HG02759 (cell line): Measurements from ENCODE around the gene MANF.
"Not testable (repeated sequence)": the region's sequence is repeated elsewhere in the genome, so short reads cannot be mapped to it uniquely, and the experiment has no call there.

Source experiments
- ATAC-seq: cut with Tn5 transposase; IDR thresholded peaks from one replicate; pipeline ENCODE4 v1.9.1; 2021; ENCODE audit warnings: mild to moderate bottlenecking, moderate library complexity; ENCODE audit not compliant: unreplicated experiment

The MANF gene

DNA sequence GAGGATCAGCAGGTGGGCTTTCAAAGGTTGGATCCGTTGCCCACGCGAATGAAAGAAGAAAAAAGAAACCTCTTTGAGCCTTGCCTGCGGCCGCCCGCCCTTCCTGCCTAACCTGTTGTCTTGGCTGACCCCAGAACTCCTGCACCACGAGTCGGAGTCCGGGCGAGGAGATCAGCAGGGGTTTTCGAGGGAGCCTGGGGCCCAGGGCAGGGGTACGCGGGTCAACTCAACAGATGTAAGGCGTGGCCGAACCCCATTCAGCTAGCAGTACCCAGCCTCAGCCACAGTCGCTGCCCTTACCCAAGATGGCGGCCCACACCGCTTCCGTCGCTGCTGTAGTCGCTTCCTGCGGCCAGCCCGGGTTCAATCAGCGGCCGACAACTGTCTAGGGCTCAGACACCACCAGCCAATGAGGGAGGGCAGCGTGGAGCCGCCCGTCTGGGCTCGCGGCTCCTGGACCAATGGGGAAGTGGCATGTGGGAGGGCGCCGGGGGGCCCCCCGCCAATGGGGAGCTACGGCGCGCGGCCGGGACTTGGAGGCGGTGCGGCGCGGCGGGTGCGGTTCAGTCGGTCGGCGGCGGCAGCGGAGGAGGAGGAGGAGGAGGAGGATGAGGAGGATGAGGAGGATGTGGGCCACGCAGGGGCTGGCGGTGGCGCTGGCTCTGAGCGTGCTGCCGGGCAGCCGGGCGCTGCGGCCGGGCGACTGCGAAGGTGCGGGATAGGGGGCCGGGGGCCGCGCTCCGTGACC, at the start of gene MANF:
MANF (plus strand) TSS at position 566 of the 748 bp plus-strand sequence; CDS start at position 618, 52 bp downstream.
- peak; percentile 96 for ATAC-seq

DNA sequence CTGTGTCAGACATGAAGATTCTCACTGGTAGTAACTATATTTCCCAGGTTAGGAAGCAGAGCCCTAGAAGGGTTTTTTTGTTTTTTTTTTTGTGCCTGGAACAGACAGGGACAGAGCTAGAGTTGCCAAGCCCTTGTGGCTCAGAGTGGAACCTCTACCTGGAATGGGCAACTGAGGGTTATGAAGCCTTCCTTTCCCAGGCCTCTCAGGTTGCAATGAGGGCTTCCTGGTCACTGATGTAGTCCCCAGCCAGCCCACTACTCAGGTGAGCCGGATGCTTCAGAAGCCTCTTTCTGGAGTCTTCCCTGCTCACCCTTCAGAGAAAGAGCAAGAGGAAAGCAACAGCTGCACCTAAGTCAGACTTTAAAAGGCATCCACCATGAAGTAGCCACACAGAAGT, 48.8 kb upstream of the MANF start:
- no peak for ATAC-seq

DNA sequence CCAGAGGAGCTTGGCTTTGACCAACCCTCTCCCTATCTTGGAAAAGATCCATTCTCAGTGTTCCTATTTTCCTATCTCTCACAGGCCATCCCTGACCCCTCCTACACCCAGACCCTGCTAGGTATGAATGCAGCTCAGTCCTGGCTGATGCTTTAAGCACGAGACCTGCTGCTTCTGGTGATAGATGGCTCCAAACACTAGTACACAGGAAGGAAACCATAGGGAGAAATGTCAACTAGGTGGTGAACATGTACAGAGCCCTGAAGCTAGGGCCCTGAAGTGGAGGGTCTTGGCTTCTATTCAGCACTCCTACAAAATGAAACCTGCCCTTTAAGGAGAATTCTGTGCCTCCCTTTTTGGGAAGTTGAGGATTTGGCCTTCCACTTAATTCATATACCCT, 47.4 kb upstream of the MANF start:
- ATAC-seq: no peak

DNA sequence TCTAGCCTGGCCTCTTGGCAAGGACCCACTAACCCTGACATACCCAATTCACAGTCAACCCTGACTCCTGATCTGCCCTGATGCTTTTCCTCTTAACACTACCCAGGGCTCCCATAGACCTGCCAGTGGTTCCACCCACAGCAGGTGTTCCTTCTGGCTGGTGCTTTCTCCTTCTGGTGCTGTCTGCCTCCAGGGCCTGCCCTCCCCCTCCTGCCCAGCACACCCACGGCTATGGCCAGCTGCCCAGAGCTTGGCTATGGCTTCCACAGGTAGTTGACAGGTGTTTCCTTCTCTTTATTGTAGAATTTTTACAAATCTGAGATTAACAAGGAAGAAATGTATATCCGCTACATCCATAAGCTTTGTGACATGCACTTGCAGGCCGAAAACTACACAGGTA, 46.5 kb upstream of the MANF start:
- no peak for ATAC-seq

DNA sequence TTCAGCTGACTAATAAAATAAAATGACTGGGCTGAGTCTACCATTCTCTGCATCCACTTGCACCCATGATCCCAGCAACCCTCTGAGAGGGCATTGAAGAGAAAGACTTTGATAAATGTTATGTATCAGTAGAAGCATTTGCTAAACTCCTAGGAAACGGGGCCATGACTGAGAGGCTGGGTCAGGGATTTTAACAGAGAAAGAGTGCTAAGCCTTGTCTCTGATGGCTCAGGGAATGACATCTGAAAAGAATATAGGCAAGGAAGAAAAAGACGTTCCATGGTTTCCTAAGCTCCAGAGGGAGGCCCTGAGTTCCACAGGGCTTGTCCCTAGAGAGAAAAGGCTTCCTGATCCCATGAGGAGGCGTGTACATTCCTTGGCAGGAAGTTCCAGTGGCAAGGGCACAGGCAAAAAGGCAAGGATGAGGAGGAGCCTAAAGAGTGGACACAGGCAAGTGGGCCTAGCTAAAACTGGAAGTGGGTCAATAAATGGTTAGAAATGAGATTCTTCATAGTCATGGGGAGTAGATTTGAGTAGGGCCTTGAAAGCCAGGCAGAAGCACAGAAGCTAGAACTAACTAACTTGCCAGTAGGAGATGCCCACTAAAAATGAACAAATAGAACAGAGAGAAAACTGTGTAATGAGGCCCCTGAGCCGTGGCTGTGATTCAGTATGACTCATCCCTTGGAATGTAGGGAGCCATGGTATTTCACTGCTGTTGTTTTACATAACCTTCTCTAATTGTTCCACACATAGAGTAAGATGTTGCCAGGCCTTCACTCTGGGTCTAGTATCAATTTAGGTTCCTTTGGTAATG, 44.9 kb upstream of the MANF start:
- no peak for ATAC-seq

DNA sequence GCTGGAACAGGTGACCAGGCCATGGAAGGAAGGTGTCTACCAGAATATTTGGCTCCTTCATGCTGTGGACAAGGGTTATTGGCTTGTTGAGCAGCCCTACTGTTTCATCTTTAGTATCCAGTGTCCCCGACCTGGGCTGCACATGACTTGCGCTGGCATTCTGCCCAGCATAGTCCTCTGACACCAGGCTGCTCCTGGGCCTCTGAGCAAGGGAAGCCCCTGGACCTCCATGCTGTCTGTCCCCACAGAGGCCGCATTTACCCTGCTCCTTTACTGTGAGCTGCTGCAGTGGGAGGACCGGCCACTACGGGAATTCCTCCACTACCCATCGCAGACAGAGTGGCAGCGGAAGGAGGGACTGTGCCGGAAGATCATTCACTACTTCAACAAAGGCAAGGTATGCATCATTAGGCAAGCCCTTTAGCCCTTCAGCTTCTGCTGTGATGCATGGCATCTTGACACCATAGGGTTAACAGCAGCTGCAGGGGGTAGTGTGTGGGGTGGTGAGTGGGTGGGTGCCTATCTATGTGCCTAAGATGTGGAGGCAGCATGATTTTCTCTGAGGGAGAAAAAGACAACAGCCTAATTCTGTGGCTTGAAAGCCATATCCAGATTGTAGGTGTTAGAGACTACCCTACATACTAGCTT, 44.0 kb upstream of the MANF start:
- no peak for ATAC-seq

DNA sequence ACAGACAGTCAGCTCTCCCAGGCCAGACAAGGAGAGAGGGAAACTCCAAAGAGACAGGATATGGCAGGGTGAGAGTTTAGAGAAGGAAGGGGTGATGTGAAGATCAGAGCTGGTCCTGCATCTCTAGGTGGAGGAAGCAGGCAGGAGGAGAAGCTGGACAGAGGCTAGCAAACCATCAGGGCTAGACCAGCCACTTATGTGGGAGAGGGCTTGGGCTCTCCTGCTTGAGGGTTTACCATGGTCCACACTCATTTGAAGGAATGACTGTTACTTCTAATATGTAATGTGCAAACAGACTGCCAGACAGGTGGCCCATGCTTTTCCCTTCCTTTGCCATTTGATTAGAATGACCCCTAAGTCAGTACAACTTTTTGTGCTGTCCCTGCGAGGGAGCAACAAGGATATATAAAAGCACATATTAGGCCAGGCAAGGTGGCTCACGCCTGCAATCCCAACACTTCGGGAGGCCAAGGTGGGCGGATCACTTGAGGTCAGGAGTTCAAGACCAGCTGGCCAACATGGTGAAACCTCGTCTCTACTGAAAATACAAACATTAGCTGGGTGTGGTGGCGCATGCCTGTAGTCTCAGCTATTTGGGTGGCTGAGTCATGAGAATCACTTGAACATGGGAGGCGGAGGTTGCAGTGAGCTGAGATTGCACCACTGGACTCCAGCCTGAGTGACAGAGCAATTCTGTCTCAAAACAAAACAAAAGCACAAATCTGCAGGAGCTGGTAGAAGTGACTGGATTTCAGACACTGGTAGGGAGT, 41.0 kb upstream of the MANF start:
- ATAC-seq: no peak

DNA sequence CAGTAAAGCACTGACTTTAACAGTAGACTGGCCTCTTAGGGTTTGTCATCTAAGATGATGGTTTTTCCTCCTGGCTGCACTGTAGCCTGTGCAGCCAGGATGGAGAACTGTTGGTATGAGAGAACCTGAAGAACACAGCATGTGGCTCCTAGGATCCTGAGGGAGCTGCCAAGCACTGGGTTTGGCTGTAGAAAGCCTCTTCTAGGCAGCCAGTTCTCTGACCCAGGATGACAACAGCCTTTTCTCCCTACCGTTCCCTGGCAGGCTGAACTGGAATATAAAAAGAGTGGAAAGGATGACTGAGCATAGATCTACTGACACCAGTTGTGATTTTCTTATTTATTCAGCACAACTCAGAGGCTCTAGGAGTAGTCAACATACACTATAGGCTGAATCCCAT, 34.3 kb upstream of the MANF start:
- no peak for ATAC-seq

DNA sequence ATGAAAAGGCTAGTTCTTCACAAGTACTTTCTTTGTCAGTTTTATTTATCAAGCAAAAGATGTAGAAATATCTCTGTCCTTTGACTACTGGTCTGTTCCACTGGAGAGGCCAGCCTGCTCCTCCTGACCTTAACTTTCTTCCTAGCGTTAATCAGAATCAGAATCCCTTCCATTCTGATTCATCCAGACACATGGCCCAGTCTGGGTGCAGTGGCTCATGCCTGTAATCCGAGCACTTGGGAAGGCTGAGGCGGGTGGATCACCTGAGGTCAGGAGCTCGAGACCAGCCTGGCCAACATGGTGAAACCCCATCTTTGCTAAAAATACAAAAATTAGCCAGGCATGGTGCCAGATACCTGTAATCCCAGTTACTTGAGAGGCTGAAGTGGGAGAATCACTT, 32.0 kb upstream of the MANF start:
- ATAC-seq: no peak

DNA sequence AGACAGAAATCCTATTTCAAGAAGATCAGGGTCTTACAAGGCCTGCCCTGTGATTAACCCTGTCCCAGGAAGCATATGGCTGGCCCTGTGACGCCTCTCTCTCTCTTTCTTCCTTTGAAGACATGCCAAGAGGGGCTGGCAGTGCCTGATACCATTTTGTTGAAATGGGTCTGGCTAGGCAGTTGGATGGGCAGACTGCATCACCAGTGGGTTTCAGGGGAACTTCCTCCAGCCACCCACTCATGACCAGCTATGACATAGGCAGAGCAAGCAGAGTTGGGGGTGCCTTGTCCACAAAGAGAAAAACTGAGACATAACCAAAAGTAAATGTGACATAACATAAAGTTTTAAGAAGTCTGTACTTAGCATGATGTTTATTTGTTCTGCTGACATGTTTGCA, 31.4 kb upstream of the MANF start:
- no peak for ATAC-seq

DNA sequence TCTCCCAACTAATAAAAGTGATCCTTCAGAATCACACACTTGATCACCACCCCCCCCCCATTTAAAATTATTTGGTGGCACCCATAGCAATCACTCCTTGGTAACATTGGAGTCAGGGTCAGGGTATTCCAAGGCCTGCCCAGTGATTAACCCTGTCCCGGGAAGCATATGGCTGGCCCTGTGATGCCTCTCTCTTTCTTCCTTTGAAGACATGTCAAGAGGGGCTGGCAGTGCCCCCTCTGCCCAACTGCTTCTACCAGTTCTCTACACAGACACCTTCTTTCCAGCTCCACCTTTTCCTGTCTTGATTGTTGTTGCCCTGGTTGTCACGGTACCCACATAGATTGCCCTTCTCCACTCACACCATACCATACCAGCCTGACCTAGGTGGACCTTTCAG, 30.9 kb upstream of the MANF start:
- ATAC-seq: no peak

DNA sequence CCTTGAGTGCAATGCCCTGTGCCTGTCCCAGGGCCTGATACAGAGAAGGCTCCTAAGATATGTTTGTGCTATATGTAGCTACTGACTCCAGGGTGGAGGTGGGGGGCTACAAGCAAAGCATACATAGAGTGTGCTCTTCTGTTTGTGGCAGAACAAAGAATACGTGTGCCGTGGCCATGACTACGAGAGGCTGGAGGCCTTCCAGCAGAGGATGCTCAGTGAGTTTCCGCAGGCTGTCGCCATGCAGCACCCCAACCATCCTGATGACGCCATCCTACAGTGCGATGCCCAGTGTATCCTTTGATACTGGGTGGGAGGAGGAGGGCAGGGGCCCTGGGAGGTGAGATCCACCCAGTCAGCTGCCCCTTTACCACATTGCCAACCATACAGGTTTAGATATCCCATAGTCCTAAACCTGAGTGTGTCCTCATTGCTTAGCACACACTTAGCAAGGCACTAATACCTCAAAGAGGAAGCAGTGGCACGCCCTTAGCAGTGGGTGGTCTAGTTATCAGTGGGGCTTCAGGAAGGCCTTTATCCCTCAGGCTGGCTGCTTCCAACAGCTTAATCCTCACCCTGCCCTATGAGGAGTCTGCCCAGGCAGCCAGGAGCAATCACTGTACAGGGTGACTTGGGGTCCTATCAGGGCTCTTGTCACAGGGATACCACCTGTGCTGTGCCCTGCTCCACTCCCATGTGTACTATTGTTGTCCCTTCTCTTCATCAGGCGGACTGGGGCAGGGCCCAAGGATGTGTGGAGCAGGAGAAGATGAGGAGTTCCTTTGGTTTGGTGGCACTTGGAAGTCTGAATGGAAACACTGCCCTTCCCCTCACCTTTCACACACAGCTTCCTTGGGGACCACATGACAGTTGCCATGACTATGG, 30.1 kb upstream of the MANF start:
- no peak for ATAC-seq

DNA sequence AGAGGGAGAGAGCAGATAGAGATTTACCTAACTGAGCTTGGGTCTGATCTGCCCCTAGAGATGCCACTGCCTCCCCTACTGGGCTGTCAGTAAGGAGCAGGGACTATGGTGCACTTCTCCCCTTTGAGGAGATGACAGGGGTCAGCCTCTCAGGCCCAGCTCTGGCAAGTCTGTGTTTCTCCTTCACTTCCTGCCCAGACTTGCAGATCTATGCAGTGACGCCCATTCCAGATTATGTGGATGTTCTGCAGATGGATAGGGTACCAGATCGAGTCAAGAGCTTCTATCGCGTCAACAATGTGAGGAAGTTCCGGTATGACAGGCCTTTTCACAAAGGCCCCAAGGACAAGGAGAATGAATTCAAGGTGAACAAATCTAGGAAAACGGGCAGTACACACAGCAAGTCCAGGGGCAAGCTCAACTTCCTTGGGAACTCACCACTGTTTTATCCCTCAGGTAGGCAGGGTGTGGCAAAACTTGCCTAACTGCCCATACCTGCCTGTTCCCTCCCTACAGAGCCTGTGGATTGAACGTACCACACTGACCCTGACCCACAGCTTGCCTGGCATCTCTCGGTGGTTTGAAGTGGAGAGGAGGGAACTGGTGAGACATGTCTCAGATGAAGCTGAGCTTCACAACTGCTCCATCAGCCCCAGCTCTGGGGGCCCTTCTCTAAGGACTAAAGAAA, 29.1 kb upstream of the MANF start:
- no peak for ATAC-seq

DNA sequence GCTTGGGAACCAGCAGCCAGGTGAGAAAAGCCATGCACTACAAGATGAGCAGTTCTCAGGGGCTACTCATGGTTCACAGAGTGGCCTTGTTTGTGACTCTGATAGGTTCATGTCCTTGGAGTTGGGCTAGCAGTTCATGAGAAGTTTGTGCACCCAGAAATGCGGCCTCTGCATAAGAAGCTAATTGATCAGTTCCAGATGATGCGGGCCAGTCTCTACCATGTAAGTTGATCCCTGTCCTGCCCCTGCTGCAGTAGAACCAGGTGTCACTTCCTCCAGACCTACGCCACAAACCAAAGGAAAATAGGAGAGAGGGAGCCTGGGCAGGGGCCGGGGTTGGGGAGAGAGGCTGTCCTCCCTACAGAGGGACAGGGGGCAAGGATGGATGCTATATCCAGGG, 27.2 kb upstream of the MANF start:
- ATAC-seq: no peak

DNA sequence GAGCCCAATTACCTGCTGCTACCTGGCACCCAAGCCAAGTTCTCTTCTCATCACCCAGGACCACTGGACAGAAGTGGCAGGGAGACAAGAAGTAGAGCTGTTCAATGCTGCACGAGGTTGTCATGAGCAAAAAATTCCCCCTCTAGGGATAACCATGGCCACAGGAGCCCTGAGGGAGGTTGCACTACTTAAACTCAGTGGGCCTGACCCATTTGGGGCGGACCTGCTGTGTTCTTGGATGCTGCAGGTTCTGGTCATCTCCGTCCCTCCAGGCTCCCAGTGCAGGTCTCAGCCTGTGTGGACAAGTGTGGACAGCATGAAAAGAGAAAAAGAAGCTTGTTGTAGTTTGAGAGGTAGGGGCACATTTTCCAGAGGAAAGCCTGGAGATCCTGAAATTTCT, 26.1 kb upstream of the MANF start:
- no peak for ATAC-seq

DNA sequence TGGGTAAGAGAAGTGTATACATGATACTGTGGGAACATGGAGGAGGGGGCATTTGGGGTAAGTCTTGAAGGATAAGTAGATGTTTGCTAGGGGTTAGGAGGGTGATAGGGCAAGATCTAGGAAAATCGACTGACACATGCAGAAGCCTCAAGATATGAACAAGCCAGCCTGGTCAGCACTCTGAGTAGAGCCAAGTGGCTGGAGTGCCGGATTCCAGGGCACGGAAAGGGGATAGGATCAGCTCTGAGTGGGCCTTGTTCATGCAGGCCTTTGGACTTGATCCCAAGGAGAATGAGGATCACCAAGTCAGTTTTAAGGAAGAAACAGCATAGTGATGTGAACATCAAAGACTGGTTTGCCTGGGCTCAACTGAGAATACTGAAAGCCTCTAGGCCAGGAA, 24.3 kb upstream of the MANF start:
- no peak for ATAC-seq

DNA sequence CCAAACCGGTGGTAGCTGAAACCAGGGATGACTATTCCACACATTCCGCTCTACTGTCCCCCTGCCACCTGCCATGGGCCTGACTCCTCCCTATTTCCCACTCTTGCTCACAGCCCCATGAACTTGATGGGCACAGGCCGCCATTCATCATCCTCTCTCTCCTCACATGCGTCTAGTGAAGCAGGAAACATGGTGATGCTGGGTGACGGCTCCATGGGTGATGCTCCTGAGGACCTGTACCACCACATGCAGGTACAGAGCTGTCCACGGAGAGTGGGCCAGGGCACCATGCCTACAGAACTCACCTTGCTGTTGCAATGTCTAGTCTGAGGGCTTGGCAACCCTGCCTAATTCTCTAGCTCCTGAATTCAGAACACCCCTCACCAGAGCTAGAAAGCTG, 23.3 kb upstream of the MANF start:
- ATAC-seq: no peak

DNA sequence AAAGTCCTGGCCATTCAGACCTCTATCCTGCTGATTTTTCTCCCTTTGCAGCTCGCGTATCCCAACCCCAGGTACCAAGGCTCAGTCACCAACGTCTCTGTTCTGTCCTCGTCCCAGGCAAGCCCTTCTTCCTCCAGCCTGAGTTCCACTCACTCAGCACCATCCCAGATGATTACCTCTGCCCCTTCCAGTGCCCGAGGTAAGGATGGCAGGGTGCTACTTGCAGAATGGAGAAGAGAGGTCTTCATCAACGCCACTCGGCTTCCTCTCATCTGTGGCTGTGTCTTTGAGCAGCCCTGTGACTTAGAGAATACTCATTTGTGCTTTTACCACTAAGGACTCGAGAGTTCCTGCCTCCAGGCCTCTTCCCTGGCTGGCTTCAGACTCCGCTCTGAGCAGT, 22.6 kb upstream of the MANF start:
- no peak for ATAC-seq

DNA sequence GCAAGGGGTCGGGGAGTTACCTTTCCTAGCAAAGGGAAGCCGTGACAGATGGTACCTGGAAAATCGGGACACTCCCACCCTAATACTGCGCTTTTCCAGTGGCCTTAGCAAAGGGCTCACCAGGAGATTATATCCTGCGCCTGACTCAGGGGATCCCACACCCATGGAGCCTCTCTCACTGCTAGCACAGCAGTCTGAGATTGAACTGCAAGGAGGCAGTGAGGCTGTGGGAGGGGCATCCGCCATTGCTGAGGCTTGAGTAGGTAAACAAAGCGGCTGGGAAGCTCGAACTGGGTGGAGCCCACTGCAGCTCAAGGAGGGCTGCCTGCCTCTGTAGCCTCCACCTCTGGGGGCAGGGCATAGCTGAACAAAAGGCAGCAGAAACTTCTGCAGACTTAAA, 16.8 kb upstream of the MANF start:
- not testable (repeated sequence) for ATAC-seq
